GM19324 (cell line): ENCODE measurements around the gene MALAT1.

Experiments
- ATAC-seq: cut with Tn5 transposase; IDR thresholded peaks from one replicate; pipeline ENCODE4 v1.9.1; 2021; ENCODE audit warnings: mild to moderate bottlenecking, moderate library complexity; ENCODE audit not compliant: unreplicated experiment, low FRiP score

Gene MALAT1

DNA sequence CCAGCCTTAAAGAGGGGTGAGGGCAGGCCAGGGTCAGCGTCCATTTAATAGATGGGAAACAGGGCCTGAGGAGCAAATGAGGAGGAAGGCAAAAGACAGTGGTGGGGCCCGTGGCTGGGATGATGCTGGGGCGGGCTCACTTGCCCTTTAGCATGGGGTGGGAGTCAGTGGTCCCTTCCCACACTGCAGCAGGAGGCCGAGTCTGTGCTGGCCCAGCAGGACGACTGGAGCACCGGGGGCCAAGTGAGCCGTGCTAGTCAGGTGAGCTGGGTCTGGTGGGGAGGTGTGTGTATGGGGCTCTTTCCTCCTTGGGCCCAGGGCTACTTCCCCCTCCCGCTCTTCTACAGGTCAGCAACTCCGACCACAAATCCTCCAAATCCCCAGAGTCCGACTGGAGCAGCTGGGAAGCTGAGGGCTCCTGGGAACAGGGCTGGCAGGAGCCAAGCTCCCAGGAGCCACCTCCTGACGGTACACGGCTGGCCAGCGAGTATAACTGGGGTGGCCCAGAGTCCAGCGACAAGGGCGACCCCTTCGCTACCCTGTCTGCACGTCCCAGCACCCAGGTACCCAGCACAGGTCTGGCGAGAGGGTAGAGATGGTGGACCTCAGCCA, 38.9 kb downstream of the MALAT1 start:
- ATAC-seq = no peak

GRCh38 chr11:65538232-65538914, 39.5 kb downstream of the MALAT1 start:
- no peak for ATAC-seq

DNA sequence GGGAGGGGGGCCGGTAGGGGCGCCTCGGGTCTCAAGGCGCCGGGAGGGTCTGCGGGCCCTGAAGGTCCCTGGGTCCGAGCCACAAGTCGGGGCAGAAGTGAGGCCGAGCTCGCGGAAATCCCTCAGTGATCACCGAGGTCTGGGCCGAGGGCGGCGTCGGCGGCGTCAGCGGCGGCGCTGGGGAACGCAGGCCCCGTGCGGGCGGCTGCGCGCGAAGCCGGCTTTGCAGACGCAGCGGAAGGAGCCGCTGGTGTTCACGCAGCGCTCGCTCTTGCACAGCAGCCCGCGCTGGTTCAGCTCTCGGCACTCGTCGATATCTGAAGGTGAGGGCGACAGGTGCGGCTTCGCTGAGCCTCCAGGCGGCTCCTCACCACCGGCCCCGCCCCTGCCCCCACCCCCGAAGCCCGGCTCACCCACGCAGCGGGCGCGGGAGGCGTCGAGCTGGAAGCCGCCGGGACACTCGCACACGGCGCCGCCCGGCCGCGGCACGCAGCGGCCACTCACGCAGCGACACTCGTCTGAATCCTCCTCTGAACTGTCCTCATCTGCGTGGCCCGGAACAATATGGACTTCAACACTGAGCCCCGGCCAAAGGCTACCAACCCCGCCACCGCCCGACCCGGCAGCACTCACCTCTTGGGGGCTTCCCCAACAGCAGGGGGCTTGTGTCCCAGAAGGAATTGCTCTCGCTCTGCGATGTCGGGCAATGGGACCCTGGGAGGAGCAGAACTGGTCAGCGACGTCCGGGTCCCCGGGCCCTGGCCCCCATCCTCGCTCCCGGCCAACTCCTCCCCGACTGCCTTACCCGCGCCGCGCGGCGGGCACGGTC, 40.3 kb downstream of the MALAT1 start:
- ATAC-seq = no peak

DNA sequence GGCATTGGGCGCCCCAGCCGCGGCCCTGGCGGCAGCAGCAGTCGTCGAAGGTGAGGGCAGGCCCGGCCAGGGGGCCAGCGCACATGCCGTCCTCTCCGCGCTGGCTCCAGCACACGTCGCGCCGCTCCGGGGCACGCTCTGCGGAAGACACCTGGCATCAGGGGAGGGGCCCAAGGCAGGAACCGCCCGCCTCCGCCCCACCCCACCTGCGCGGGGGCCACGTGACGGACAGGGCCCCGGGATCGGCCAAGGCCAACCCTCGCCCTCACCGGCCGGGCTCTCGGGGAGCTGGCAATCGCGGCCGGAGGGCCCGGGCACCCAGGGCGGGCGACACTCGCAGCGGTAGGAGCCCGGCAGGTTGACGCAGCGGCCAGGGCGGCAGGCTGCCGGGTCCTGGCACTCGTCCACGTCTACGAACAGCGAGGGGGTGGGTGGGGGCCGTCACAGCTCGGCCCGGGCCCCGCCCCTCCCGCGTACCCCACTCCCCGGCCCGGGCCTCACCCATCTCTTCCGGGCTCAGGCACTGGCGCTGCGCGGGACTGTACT, 41.0 kb downstream of the MALAT1 start:
- ATAC-seq = peak; percentile 48

GRCh38 chr11:65540290-65541092, 41.6 kb downstream of the MALAT1 start:
- ATAC-seq = peak; percentile 68

DNA sequence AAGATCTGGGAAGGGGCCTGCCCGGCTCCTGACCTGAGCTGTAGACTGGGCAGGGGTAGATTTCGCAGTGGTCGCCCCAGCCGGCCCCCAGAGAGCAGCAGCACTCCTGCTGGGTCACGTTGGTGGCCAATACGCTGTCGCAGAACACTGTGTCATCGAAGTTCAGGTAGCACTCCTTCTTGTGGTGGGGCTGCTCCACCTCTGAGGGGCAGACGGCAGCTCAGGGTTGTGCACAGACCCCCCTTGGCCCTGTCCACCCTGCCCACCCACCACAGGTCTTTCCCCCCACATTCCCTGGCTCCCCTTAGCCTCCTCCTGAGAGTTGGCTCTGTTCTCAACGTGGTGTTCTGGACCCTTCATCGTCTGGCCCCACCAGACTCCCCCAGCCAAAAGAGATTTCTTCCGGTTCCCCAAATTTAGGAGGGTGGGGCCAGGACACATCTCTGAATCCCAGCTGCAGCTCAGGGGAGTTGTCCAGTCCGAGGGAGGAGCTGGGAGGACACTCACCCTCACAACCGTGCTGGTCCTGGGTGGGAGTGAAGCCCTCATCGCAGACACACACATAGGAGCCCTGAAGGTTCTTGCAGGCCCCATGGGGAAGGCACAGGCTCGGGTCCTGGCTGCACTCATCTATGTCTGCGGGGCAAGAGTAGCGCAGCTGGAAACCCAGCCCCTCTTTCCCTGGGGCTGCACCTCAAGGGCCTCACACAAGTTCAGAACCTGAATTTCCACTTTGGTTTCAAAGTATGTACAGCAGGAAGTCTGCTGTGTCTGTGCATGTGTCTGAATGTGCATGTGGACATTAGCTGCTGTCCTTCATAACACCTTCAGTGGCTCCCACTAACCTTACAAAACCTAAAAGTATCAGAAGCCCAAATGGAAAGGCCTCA, 42.5 kb downstream of the MALAT1 start:
- no peak for ATAC-seq

GRCh38 chr11:65542738-65543390, 44.0 kb downstream of the MALAT1 start:
- no peak for ATAC-seq

DNA sequence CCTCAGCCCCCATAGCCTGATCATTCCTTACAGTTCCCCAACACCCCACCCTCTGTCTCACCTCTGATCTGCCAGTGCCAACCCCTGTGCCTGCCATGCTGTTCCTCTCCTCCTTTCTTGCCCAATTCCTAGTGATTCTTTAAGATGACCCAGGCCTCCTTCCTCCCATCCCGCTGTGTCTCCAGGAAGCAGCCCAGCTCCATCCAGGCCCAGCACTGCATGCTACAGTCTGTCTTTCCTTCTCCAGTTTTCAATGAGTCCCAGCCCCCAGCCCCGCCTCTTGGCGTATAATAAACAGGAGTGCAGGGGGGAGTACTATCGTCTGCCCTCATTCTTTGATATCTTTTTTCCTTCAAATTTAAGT, 47.0 kb downstream of the MALAT1 start:
- ATAC-seq = no peak

GRCh38 chr11:65546217-65546958, 47.5 kb downstream of the MALAT1 start:
- peak; percentile 83 for ATAC-seq

DNA sequence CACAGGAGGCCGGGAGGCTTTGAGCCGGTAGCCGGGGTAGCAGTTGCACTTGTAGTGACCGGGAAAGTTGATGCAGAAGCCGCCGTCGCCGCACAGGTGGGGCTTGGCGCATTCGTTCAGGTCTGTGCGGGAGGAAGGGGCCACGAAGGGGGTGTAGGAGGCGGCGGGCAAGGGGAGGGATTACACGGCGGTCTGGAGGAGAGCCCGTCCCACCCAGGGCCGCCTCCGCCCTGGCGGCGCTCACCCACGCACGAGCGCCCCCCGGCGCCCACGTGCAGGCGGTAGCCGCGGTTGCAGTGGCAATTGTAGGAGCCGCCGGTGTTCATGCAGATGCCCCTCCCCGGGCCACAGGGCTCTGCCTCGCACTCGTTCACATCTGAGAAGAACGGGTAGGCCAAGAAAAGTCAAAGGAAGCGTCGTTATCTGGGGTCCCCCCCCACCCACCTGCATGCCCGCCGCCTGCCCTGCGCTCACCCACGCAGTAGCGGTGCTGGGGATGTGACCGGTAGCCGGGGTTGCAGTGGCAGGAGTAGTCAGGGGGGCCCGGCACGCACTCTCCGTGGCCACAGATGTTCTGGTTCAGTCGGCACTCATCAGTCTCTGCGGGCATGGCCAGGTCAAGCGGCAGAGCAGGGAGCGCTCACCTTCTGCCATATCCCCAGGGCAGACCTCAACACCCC, 48.7 kb downstream of the MALAT1 start:
- no peak for ATAC-seq

DNA sequence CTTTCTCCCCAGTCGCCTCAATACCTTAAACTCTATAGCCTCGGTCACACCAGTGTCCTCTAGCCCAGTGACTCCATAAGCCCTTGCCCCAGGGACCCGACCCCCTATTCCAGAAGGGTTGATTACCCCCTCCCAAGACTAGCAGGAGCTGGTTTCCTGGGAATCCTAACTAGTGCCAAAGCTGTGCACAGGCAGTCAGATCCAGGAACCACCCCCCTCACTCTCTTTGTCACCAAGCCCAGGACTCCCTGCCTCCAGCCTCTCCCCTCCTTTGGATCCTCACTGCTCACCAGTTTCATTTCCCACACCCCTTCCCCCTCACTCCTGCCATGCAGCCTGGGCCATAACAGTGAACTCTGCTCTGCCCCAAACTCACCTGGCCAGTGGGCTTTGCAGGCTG, 49.5 kb downstream of the MALAT1 start:
- no peak for ATAC-seq

GRCh38 chr11:65549096-65549495, 50.3 kb downstream of the MALAT1 start:
- ATAC-seq = no peak

- ATAC-seq = no peak
Observed at GRCh38 chr11:65551572-65552387, 52.9 kb downstream of the MALAT1 start.

DNA sequence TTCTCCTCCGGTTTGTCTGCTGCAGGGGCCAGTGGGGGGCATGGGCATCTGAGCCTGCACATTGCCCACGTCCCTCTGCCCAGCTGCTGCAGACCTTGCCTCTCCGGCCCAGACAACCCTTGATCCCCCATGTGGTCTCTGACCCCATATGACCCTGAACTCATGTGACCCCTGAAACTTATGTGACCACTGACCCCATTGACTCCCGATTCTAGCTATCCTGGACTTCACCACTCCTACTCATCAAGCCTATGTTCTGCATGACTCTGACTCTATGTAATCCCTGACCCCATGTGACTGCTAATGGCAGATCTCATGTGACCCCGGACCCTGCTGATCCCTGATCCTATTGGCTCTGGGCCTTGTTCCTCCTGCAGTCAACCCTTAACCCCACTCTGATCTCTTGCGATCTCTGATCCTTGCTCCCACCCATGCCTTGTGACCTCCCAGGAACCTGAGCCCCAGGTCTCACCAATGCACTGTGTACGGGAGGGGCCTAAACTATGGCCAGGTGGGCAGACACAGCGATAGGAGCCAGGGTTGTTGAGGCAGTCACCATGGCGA, 53.6 kb downstream of the MALAT1 start:
- no peak for ATAC-seq

GRCh38 chr11:65553301-65554001, 54.6 kb downstream of the MALAT1 start:
- no peak for ATAC-seq
